ENCODE results near the gene TEPSIN. TPM values are rescaled to one million over a fixed set of nuclear protein-coding genes. Genes with fewer than 3 reads are reported as not detected.

The TEPSIN gene
- total and polyA plus RNA-seq, 12 donors = 3.1 to 144 (median 40.6) TPM

DNA sequence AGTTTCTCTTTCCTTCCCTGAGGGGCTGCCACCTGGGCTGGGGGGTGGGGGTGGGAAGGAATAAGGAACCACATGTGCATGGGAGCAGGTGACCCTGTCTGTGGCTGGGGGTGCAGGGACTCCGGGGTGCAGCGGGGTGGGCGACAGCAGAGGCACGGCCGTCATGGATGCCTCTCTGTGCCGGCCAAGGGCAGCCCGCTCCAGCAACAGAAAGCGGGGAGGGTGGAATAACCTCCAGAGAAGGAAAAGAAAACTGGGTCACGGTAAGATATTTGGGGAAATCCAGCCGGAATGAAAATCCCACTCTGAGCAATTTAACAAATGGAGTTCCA lies 4.4 kb upstream of the TEPSIN start:
- WGBS, 4 donors = 52 to 62% (median 58%) methylated on average over 10 of the region's 10 CpGs
- TF ChIP-seq, protein P1, sequence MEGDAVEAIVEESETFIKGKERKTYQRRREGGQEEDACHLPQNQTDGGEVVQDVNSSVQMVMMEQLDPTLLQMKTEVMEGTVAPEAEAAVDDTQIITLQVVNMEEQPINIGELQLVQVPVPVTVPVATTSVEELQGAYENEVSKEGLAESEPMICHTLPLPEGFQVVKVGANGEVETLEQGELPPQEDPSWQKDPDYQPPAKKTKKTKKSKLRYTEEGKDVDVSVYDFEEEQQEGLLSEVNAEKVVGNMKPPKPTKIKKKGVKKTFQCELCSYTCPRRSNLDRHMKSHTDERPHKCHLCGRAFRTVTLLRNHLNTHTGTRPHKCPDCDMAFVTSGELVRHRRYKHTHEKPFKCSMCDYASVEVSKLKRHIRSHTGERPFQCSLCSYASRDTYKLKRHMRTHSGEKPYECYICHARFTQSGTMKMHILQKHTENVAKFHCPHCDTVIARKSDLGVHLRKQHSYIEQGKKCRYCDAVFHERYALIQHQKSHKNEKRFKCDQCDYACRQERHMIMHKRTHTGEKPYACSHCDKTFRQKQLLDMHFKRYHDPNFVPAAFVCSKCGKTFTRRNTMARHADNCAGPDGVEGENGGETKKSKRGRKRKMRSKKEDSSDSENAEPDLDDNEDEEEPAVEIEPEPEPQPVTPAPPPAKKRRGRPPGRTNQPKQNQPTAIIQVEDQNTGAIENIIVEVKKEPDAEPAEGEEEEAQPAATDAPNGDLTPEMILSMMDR (IDR thresholded peaks at IDR 0.05) = no peak
- TF ChIP-seq POLR2A (IDR thresholded peaks at IDR 0.05) = no peak
- no peak overlapping the region for H3K27ac ChIP-seq
- H3K27me3 ChIP-seq = no peaks in the 10 kb centered on the region
- H3K36me3 ChIP-seq (replicated peaks in 1 of 2) = no peaks in the 10 kb centered on the region
- DNase-seq = no peak
- no peaks in the 10 kb centered on the region for H3K9me3 ChIP-seq (replicated peaks in 1 of 3)
- intact Hi-C loops (cut with DNase I) = loop anchor here in 1 of 2 donors (5.0 kb wide), 1 partner anchor 101 kb away; no protein-coding TSS in a partner anchor
- no peak overlapping the region for H3K4me3 ChIP-seq
- peaks cover 8 to 11% of the 10 kb centered on the region in 2 donors for H3K4me1 ChIP-seq (replicated peaks in 1 of 2)

DNA sequence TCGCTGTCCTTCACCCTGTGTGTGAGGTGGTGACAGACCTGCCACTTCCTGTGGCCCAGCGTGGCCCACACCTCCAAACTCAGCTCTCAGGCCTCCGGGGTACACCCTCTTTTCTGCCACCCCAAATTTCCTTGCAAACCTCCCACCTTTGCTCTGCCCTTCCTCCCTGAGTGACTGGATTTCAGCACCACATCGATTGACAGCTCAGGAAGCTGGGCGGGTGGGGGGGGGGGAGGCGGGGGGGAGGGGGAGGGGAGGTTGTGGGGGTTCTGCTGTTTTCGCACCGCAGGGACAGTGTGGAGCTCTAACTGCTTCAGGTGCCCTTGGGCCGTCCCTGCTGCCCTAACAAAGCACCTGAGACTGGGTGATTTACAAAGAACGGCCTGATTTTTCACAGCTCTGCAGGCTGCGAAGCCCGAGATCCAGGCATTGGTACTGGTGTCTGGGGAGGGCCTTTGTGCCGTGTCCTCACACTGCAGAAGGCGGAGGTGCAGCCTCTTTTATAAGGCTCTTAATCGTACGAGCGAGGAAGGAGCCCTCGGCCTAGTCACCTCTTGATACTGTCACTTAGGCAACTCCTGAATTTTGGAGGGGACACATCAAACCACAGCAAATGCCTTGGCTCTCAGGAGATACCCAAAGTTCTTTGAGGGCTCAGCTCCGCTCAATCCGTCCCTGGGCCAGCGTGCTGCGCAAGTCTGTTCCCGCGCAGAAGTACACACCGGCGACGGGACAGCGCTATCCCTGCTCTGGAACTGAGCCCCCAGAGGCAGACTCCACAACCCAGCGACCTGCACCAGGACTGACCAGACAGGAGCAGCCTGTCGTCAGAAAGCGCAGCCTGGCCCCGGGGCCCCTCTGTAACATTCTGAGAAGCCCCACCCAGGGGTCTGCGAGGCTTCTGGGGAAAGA lies 3.8 kb upstream of the TEPSIN start:
- TF ChIP-seq, protein P1 (IDR thresholded peaks at IDR 0.05) = no peak
- no peak for TF ChIP-seq POLR2A (IDR thresholded peaks at IDR 0.05)
- intact Hi-C loops (cut with DNase I) = loop anchor here in 1 of 2 donors (5.0 kb wide), 1 partner anchor 100 kb away; no protein-coding TSS in a partner anchor
- no peak overlapping the region for H3K27ac ChIP-seq
- no peak overlapping the region for H3K4me3 ChIP-seq
- no peaks in the 10 kb centered on the region for H3K27me3 ChIP-seq
- no peak for DNase-seq
- peaks cover 14 to 17% of the 10 kb centered on the region in 2 donors for H3K4me1 ChIP-seq (replicated peaks in 1 of 2)
- WGBS, 4 donors = 67 to 80% (median 75%) methylated on average over 14 to 32 of the region's 33 CpGs
- H3K36me3 ChIP-seq (replicated peaks in 1 of 2) = no peaks in the 10 kb centered on the region
- no peaks in the 10 kb centered on the region for H3K9me3 ChIP-seq (replicated peaks in 1 of 3)

DNA sequence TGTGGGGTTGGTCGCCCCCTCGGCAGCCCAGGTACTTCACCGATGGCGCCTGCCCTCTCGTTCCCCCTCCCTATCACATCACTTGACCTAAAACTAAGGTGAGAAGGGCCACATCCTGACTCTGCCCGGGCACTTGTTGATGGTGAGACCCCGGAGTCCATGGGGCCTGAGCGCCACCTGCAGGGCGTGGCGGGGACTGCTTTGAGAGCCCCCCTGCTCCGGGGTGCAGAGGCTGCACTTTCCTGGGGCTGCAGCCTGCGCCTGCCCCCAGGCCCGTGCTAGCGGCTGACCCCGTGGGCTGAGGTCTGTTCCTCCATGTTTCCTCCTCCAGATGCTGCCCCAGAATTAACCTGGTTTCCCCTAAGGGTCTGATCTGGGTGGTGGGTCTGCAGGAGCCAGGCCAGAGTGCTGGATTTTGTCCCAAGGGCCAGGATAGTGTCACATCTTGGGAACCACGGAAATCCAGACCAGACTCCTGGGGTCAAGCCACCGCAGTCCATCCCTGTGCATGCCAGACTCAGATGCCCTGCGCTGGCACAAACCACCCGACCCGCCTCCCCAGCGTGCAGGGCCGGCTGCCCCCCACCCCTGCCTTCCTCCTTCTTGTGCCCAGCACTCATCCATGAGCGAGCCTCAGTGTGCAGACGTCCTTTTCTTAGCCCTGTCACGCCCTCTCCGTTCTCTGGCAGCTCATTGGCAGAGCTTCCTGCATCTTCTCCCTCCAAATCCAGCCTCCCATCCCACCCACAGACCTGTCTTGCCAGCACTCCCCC lies 3.0 kb upstream of the TEPSIN start:
- 37 to 55% (median 51%) methylated on average over 7 to 26 of the region's 26 CpGs for WGBS, 4 donors
- TF ChIP-seq, protein P1 (IDR thresholded peaks at IDR 0.05) = peak; percentile 43 to 79 (median 63)
- no peak for TF ChIP-seq POLR2A (IDR thresholded peaks at IDR 0.05)
- Histone ChIP-seq H3K27me3 (no peaks in the 10 kb centered on the region), H3K4me1 (replicated peaks in 1 of 2) (peaks cover 15 to 25% of the 10 kb centered on the region in 2 donors), H3K9me3 (replicated peaks in 1 of 3) (no peaks in the 10 kb centered on the region), H3K36me3 (replicated peaks in 1 of 2) (no peaks in the 10 kb centered on the region), H3K27ac (no peak overlapping the region), H3K4me3 (no peak overlapping the region)
- intact Hi-C loops (cut with DNase I) = loop anchor here in 1 of 2 donors (5.0 kb wide), 1 partner anchor 100 kb away; no protein-coding TSS in a partner anchor
- DNase-seq = peak in 6 of 7 donors; percentile 45 to 81 (median 64)

DNA sequence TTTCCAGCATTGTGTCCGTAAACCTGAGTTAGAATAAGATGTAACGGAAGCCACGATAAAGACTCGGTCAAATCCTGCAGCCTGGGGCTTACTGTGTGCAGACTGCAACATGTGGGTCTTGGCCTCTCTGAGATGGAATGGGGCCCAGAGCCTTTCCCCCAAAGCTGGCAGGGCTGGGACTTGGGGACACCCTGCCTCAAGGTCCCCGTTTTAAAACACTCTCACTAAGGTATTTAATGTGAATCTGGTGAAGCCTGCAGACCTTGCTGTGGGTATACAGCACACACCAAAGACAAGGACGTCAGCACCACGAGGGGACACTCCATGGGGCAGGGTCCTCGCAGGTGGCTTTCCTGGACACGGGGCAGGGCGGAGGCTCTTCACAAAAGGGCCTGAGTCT lies 2.3 kb upstream of the TEPSIN start:
- intact Hi-C loops (cut with DNase I) = loop anchor here in 1 of 2 donors (5.0 kb wide), 1 partner anchor 99 kb away; no protein-coding TSS in a partner anchor
- WGBS, 4 donors = 87 to 92% (median 88%) methylated on average over 5 to 10 of the region's 10 CpGs
- TF ChIP-seq POLR2A (IDR thresholded peaks at IDR 0.05) = no peak
- TF ChIP-seq, protein P1 (IDR thresholded peaks at IDR 0.05) = no peak
- Histone ChIP-seq H3K27me3 (no peaks in the 10 kb centered on the region), H3K27ac (no peak overlapping the region), H3K4me1 (replicated peaks in 1 of 2) (peaks cover 15 to 29% of the 10 kb centered on the region in 2 donors), H3K36me3 (replicated peaks in 1 of 2) (no peaks in the 10 kb centered on the region), H3K9me3 (replicated peaks in 1 of 3) (no peaks in the 10 kb centered on the region), H3K4me3 (no peak overlapping the region)
- no peak for DNase-seq
